GM12878 (cell line): Measurements from ENCODE around the gene EPB42.

Source experiments
- BCL11A ChIP-seq: IDR thresholded peaks from 2 replicates; pipeline ENCODE4 v1.6.1; 2011; ENCODE audit warnings: low read depth, low read length
- EZH2 ChIP-seq: IDR thresholded peaks from 2 replicates; pipeline ENCODE4 v1.6.1; 2012; ENCODE audit warnings: low read depth, mild to moderate bottlenecking, control low read depth, inconsistent platforms, low read length, borderline replicate concordance; ENCODE audit not compliant: control insufficient read depth
- GABPA ChIP-seq: IDR thresholded peaks from 2 replicates; pipeline ENCODE4 v1.6.1; 2014; ENCODE audit warnings: antibody characterized with exemption, low read depth, mild to moderate bottlenecking, inconsistent platforms
- HDAC6 ChIP-seq: fragments of 200-600 bp; sonication (generic); IDR thresholded peaks from one replicate; pipeline ENCODE4 v1.8.0; 2017; ENCODE audit warnings: antibody characterized with exemption; ENCODE audit not compliant: unreplicated experiment
- KDM1A ChIP-seq: fragments of 200-600 bp; sonication (generic); IDR thresholded peaks from 2 replicates; pipeline ENCODE4 v1.6.1; 2016; ENCODE audit warnings: borderline replicate concordance
- NR2C2 ChIP-seq: IDR thresholded peaks from 2 replicates; pipeline ENCODE4 v1.6.1; 2011; ENCODE audit warnings: borderline replicate concordance, low read depth; ENCODE audit not compliant: control insufficient read depth, insufficient read length
- PAX8 ChIP-seq: fragments of 450-650 bp; IDR thresholded peaks from 2 replicates; pipeline ENCODE4 v1.6.1; 2017; ENCODE audit warnings: mild to moderate bottlenecking, moderate library complexity
- TCF12 ChIP-seq: IDR thresholded peaks from 2 replicates; pipeline ENCODE4 v1.6.1; 2011; ENCODE audit warnings: low read depth, mild to moderate bottlenecking, low read length
- ZSCAN29 ChIP-seq: fragments of 450-650 bp; IDR thresholded peaks from 2 replicates; pipeline ENCODE4 v1.6.1; 2017; ENCODE audit warnings: mild to moderate bottlenecking, moderate library complexity
- TF ChIP-seq, protein P1 (sequence below), 3 experiments: IDR thresholded peaks in 2 of 3; conservative IDR thresholded peaks in 1 of 3; 2 replicates each; pipeline ENCODE4 v1.5.1; 2011; ENCODE audit warnings: low read depth in 3 of 3, low read length in 3 of 3, mild to moderate bottlenecking in 3 of 3, control low read depth in 2 of 3, moderate library complexity in 2 of 3, inconsistent platforms in 1 of 3, mixed read lengths in 1 of 3; ENCODE audit not compliant: control insufficient read depth in 2 of 3, insufficient read depth in 1 of 3; ENCODE audit errors: extremely low read depth in 1 of 3
- TF ChIP-seq, protein P2 (sequence below): IDR thresholded peaks from 2 replicates; pipeline ENCODE4 v1.6.1; 2012; ENCODE audit warnings: low read length, inconsistent platforms

DNA sequence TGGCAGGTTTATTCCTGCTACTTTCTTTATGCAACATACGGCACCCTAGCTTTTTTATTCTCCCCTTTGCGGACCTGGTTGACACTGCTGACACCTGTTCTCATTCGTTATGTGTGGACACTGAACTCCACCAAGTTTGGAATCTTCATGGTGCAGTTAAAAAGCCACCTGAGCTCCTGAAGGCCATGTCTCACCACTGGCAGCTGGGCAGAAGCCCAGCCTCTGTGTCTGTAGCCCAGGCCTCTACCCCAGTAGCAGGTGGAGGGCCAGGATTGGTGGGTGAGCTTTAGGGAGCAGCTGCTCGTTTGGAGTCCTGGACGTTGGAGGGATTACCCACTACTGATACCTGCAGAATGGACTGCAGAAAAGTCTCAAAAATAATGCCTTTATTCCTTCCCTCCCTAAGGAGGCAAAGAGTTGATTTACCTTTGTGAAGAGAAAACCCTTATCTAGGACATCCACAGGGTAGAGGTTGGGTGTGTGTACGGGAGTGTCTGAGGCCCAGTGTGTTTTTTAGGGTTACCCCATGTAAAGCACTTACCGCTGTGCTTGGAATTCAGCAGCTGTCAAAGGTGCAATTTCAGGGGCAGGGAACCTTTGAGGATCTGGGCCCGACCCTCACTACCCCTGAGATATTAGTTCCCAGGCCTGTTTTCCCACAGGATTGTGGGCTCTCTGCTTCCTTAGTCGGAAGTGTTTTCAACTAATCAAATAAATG lies 36.3 kb downstream of the EPB42 start:
- TF ChIP-seq PAX8, result no peak
- no peak for TF ChIP-seq GABPA
- TF ChIP-seq TCF12, result no peak
- TF ChIP-seq BCL11A, result no peak
- TF ChIP-seq HDAC6, result no peak
- no peak for TF ChIP-seq EZH2
- no peak for TF ChIP-seq ZSCAN29
- TF ChIP-seq, protein P1, sequence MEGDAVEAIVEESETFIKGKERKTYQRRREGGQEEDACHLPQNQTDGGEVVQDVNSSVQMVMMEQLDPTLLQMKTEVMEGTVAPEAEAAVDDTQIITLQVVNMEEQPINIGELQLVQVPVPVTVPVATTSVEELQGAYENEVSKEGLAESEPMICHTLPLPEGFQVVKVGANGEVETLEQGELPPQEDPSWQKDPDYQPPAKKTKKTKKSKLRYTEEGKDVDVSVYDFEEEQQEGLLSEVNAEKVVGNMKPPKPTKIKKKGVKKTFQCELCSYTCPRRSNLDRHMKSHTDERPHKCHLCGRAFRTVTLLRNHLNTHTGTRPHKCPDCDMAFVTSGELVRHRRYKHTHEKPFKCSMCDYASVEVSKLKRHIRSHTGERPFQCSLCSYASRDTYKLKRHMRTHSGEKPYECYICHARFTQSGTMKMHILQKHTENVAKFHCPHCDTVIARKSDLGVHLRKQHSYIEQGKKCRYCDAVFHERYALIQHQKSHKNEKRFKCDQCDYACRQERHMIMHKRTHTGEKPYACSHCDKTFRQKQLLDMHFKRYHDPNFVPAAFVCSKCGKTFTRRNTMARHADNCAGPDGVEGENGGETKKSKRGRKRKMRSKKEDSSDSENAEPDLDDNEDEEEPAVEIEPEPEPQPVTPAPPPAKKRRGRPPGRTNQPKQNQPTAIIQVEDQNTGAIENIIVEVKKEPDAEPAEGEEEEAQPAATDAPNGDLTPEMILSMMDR (IDR thresholded peaks at IDR 0.05 in 2 of 3, conservative IDR thresholded peaks at IDR 0.05 in 1 of 3; ENCODE audit: control insufficient read depth in 2 of 3, extremely low read depth in 1 of 3, insufficient read depth in 1 of 3, low read depth in 3 of 3, low read length in 3 of 3), result no peak
- no peak for TF ChIP-seq NR2C2
- TF ChIP-seq, protein P2, sequence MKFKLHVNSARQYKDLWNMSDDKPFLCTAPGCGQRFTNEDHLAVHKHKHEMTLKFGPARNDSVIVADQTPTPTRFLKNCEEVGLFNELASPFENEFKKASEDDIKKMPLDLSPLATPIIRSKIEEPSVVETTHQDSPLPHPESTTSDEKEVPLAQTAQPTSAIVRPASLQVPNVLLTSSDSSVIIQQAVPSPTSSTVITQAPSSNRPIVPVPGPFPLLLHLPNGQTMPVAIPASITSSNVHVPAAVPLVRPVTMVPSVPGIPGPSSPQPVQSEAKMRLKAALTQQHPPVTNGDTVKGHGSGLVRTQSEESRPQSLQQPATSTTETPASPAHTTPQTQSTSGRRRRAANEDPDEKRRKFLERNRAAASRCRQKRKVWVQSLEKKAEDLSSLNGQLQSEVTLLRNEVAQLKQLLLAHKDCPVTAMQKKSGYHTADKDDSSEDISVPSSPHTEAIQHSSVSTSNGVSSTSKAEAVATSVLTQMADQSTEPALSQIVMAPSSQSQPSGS, result no peak
- TF ChIP-seq KDM1A, result no peak
